Suppressor macrophage treated with lipopolysaccharide for 1 hour (primary cell): ENCODE measurements around the gene CD101.
A peak's percentile ranks its signal among the peaks of the same experiment; 100 is the strongest.

Source experiments
- DNase-seq, 3 donors: peaks; one replicate each; pipeline ENCODE4 v3.0.0-alpha.2; 2020 to 2022

Gene CD101

DNA sequence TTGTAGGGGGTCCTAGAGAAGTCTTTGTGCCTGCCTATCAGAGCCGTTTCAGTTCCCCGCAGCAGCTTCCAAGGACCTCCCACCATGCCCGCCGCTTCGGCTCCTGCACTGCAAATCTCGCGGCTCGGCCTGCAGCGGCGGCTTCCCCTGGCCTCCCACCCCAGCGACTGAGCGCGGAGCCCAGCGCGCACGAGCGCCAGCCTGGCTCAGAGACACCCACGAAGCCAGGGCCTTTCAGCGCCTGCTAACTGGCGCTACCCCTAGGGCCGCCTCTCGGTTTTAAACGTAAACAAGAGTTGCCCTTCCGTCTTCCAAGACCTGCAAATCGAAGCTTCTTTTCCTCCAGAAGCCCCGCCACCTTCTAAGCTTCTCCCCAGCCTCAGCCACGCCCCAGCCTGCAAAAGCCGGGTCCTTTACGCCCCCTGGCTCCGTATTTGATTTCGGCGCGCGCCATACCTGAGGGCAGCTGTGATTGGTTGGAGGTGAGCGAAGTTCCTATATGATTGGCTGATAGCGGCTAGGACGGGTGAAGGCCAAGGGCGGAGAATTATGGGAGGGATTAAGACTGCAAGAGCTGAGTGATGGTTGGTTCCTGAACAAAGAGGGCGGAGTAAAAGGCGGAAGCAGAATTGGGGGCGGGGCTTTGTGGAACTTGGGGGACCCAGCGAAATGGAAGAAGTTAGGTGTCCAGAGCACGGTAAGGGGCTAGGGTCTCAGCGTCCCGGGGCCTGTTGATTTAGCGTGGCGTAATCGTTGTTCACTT lies 58.3 kb downstream of the CD101 start, which contains the start of gene TTF2:
TSS of gene TTF2 (plus strand) at position 649 of the 763 bp plus-strand sequence. CDS start at position 670, 21 bp downstream.
- peak; percentile 97 to 99 (median 98) for DNase-seq

DNA sequence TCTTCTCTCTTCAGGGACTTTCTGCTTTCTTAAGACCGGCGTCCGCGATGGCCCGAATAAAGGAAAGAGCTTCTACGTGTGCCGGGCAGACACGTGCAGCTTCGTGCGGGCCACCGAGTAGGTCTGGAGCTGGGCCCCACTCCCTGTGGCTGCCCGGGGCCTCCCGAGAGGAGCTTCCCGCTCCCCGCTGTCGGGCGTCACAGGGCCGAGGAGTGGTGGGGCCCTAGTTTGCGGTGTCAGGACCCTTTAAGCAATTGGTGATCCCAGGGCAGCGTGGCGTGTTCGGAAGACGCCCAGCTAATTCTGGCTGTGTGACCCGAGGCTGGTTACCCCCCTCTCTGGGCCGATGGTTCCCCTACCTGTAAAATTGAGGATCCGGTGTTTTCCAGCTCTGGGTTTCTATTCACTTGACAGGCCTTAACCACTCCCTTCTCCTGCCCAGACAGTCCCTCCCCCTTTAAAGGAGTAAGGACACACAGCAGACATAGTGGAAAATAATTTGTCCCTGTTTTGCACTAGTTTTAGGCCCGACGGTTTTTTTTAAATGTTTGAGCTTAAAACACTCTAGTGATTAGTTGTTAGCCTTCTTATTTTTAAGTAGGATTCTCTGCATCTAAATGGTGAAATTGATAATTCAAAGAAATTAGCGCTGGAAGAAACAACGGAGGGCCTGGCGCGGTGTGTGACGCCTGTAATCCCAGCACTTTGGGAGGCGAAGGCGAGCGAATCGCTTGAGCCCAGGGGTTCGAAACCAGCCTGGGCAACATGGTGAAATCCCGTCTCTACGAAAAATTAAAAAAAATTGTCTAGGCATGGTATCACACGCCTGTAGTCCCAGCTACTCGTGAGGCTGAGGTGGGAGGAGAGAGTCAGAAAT lies 59.1 kb downstream of the CD101 start:
- peak; percentile 54 to 72 (median 68) for DNase-seq

GRCh38 chr1:117061986-117062415 lies 60.4 kb downstream of the CD101 start:
- DNase-seq: peak; percentile 84 to 93 (median 93)

DNA sequence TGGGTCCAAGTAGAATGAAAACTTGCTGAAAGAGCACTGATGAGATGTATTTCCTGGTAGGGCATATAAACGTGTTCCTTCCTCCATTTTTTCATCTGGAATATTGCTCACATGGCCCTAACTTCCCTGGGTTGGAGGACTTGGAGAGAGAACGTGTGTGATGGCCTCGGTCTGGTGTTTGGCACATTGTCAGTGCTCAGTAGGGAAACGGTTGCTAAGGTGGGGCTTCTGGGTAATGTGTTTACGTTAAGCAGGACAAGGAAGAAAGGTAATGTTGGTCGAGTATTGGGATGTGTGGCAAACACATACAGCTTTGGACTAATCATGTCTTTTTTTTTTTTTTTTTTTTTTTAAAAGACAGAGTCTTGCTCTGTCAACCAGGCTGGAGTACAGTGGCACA lies 64.8 kb downstream of the CD101 start:
- DNase-seq: no peak

DNA sequence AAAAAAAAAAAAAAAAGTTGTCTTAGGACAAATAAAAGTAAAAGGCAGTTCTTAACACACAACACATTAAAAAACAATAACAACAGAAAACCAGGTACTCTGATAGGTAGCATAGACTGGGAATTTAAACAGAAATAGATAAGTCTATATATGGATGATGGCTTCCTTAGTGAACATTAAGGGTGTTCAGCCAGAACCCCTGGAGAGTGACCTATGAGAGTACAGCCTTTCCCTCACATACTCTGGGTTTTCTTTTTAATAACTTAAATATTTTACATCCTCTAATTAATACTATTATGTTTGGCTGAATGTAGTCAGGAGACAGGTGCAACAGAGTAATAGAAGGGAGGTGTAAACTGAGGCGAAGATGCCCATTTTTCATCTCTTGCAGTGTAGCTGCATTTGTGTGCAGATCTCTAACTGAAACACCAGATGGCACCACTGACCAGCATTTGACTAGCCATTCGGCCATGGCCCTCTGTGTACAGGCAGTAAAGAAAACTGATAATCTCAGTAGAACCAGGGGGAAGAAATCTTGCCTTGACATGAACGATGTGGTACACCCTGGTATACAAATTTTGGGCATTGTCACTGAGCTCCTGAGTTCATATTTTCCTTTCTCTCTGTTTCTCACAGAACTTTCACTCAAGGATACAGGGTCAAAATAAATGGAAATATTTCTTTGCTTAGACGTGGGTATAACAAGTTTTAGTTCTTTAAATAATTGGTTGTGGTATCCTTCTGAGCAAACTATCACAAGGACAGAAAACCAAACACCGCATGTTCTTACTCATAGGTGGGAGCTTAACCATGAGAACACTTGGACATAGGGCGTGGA lies 66.2 kb downstream of the CD101 start:
- DNase-seq: peak; percentile 62 to 75 (median 68)

DNA sequence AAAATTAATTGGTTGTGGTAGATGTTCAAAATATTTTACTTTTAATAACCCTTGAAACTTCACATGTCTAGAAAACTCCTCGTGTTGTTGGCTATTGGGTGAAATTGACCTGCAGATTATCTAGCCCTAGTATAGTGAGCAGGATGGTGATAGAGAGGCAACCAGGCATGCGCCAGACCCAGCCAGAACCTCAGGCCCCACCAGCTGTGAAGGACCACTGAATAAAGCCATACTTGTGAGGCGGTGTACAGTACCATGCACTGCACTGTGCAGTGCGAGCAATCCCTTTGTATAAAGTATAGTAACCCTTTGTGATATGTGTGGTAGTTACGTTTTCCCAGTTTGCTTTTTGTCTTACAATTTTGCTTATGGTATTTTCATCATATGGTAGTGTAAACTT lies 67.0 kb downstream of the CD101 start:
- DNase-seq: no peak

- DNase-seq: no peak
Observed at GRCh38 chr1:117069220-117069844, 67.8 kb downstream of the CD101 start.

- DNase-seq: no peak
Observed at GRCh38 chr1:117070124-117070523, 68.6 kb downstream of the CD101 start.

GRCh38 chr1:117076648-117077047 lies 75.1 kb downstream of the CD101 start:
- DNase-seq: no peak

DNA sequence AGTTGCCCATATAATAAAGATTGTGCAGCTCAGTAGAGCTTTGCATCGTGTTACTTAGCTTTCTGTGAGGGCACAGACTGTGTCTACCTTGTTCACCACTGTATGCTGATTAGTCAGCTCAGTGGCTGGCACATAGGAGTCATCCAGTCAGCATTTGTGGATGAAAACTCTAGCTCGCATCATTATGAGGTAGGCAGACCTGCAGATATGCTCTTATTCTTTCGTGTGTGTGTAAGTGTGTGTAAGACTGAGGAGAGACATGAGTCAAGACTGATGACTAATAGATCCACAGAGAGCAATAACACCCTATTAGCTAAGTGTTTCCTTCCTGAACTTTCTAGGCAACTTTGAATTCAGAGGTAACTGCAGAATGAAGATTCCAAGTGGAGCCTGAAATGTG lies 75.7 kb downstream of the CD101 start:
- DNase-seq: peak; percentile 33 to 65 (median 58)

GRCh38 chr1:117079737-117080136 lies 78.2 kb downstream of the CD101 start:
- no peak for DNase-seq

DNA sequence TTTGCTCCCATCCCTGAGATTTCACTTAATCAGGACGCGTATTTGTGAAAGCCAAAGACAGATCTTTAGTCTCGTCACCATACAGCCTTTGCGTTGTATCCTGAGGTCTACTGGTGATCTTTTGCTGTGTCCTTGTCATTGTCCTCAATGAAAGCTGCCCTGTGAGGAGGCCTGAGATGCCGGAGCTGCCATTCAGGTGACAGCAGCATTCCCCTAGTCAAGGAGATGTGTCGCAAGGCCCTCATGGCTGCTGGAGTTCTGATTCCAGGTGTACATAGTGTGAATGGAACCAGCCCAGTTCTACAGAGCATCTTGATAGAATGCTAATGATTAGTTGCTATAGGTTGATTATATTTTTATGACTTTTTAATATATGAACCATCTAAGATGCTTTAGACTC lies 82.7 kb downstream of the CD101 start:
- DNase-seq: no peak
